ENCODE results near the gene NAIP.
"Not testable (repeated sequence)": the region's sequence is repeated elsewhere in the genome, so short reads cannot be mapped to it uniquely, and the experiment has no call there.

- not testable (repeated sequence) for TF ChIP-seq CTCF (IDR thresholded peaks at IDR 0.05; ENCODE audit: low read length); EZH2 (IDR thresholded peaks at IDR 0.05; ENCODE audit: borderline replicate concordance, low read length)
These were observed 34.3 kb upstream of the NAIP start for GRCh38 chr5:71059426-71059825.
